Lung (tissue), 12 donors: ENCODE data around the gene SOBP. TPM values are rescaled to one million over a fixed set of nuclear protein-coding genes. Genes with fewer than 3 reads are reported as not detected.

Experiments used
- ATAC-seq: fragments of 200-7000 bp; cut with Tn5 transposase; one replicate; pipeline ENCODE4 v1.9.1; 2020; ENCODE audit warnings: moderate number of reproducible peaks; ENCODE audit not compliant: insufficient read depth, low FRiP score
- DNase-seq, 3 donors: peaks; one replicate each; pipeline ENCODE4 v3.0.0-alpha.2; 2013 to 2017
- H3K27ac ChIP-seq, 2 donors: one replicate each; pipeline ENCODE4 v1.5.1; 2013; ENCODE audit warnings: mild to moderate bottlenecking in 2 of 2, moderate library complexity in 2 of 2, control low read depth in 1 of 2, inconsistent platforms in 1 of 2, low read depth in 1 of 2, low read length in 1 of 2
- H3K27me3 ChIP-seq, 3 donors: one replicate each; pipeline ENCODE4 v1.5.1; 2013; ENCODE audit warnings: low read length in 2 of 3; ENCODE audit not compliant: control insufficient read depth in 3 of 3, insufficient read depth in 3 of 3
- H3K36me3 ChIP-seq, 4 donors: one replicate each; pipeline ENCODE4 v1.5.1; 2013; ENCODE audit warnings: low read length in 4 of 4, mild to moderate bottlenecking in 1 of 4, moderate library complexity in 1 of 4; ENCODE audit not compliant: control insufficient read depth in 4 of 4, insufficient read depth in 4 of 4
- H3K4me1 ChIP-seq, 5 donors: one replicate each; pipeline ENCODE4 v1.5.1; 2013; ENCODE audit warnings: low read length in 5 of 5, mild to moderate bottlenecking in 2 of 5, moderate library complexity in 1 of 5; ENCODE audit not compliant: control insufficient read depth in 5 of 5, insufficient read depth in 5 of 5
- H3K4me3 ChIP-seq: one replicate; pipeline ENCODE4 v1.5.1; 2013; ENCODE audit warnings: mild to moderate bottlenecking, control low read depth, moderate library complexity
- H3K9ac ChIP-seq, 2 donors: one replicate each; pipeline ENCODE4 v1.5.1; 2013; ENCODE audit warnings: low read length in 2 of 2, control low read depth in 1 of 2; ENCODE audit not compliant: insufficient read depth in 1 of 2
- H3K9me3 ChIP-seq, 4 donors: one replicate each; pipeline ENCODE4 v1.5.1; 2013; ENCODE audit warnings: low read length in 3 of 4, mild to moderate bottlenecking in 1 of 4, moderate library complexity in 1 of 4; ENCODE audit not compliant: control insufficient read depth in 4 of 4, insufficient read depth in 3 of 4
- CTCF ChIP-seq: IDR thresholded peaks from 2 replicates; pipeline ENCODE4 v1.5.1; 2012; ENCODE audit warnings: mild to moderate bottlenecking; ENCODE audit errors: control extremely low read depth, extremely low read depth
- WGBS, 2 donors: extraction: QIAGEN DNeasy Blood & Tissue Kit; methylation state at CpG; one replicate each; pipeline ENCODE4 v1.1.7; 2013; 5-methylcytosine and 5-hydroxymethylcytosine counted together
- polyA plus RNA-seq, 2 donors: library from polyadenylated mRNA; stranded (reverse); fragments of 200-250 nt; gene quantifications; one replicate each; pipeline ENCODE4 v1.2.1, GENCODE V29; 2013
- total RNA-seq, 2 donors: library from RNA; depleted of rRNA in 1 of 2; stranded (reverse); fragments of >200 nt in 1 of 2; gene quantifications; one replicate each; pipeline ENCODE4 v1.2.1, GENCODE V29; 2014 to 2021
- donor health status: control.
- donor health status: control.
- donor health status: Bipolar disorder and iron deficiency.
- donor health status: healthy.
- donor health status: DM: yes; HTN: yes; CAD: no.

SOBP gene
- total and polyA plus RNA-seq, 4 donors = 1.6 to 14.5 (median 5.8) TPM

DNA sequence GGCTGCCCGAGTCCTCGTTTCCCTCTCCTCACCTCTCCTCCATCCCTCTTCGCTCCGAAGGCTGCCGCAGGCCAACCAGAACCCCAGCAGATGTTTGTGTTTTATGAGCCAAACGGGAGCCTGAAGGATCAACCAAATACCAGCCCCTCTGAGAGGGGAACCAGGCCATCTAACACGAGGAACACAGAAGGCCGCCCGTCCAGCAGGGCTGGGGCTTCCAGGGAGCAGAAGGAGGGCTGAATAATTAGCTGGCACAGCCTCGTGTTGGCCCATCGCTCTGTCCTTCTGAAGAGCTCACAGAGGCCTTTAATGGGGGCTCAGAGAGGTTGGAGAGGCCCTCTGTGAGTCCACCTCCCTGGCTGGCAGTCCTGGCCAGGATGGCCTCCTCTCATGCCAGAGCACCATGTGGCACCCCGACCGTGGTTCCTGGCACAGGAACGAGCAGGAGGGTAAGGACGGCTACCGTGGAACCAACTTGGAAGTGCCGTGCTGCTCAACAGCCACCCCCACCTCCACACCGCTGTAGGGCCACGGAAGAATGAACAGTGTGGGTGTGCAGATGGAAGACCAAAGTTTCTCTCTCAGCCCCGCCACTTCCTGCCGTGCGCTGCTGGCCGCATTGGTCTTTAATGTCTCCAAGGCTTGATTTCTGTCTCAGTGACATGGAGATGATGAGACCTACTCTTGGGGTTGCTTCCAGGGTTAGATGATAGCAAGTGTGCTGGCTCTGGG is 179.0 kb downstream of the SOBP start:
- WGBS, 2 donors = 83 to 90% methylated on average over 23 of the region's 23 CpGs
- DNase-seq = peak; percentile 35 to 66 (median 56)
- peaks cover 0 to 48% (median 8%) of the 10 kb centered on the region in 5 donors for H3K4me1 ChIP-seq

GRCh38 chr6:107670792-107671199 is 180.9 kb downstream of the SOBP start:
- ATAC-seq = no peak
- Histone ChIP-seq H3K36me3 (no peaks in the 10 kb centered on the region), H3K9ac (no peak overlapping the region), H3K9me3 (no peaks in the 10 kb centered on the region), H3K4me1 (peaks cover 0 to 39% (median 5%) of the 10 kb centered on the region in 5 donors), H3K27ac (peak overlapping the region in 1 of 2 donors; percentile 20), H3K27me3 (no peaks in the 10 kb centered on the region), H3K4me3 (no peak overlapping the region)
- TF ChIP-seq CTCF = no peak
- WGBS, 2 donors = 13 to 15% methylated on average over 9 of the region's 9 CpGs
- peak; percentile 70 to 91 (median 84) for DNase-seq

More for the DNA sequence above, 179.0 kb downstream of the SOBP start:
- no peaks in the 10 kb centered on the region for H3K9me3 ChIP-seq
- no peak overlapping the region for H3K9ac ChIP-seq
- H3K36me3 ChIP-seq = no peaks in the 10 kb centered on the region
- no peak for TF ChIP-seq CTCF
- no peak for ATAC-seq
- no peaks in the 10 kb centered on the region for H3K27me3 ChIP-seq
- H3K27ac ChIP-seq = no peak overlapping the region
- H3K4me3 ChIP-seq = no peak overlapping the region

DNA sequence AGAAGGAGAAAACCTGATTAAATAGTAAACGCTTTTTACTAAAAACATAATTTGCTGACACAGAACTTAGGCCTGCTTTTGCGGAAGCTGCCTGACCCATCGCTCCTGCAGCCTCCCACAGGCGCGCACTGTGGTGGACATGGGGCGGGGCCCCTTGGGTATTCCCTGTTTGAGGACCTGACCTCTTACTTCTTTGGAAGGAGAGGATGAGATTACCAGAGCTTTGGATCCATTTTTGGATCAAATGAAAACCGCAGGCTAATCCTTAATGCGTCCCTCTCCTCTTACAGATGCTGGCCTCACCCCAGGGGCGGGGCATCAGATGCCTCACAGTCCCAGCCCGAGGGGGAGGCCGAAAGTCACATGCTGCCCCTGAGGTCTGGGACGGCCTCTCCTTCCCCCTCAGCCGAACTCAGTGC is 183.2 kb downstream of the SOBP start:
- Histone ChIP-seq H3K27ac (no peak overlapping the region), H3K4me3 (no peak overlapping the region), H3K27me3 (no peaks in the 10 kb centered on the region), H3K36me3 (no peaks in the 10 kb centered on the region), H3K9me3 (no peaks in the 10 kb centered on the region), H3K4me1 (peaks cover 0 to 23% (median 3%) of the 10 kb centered on the region in 5 donors), H3K9ac (no peak overlapping the region)
- ATAC-seq (no peak), DNase-seq (no peak)
- 90 to 92% methylated on average over 13 of the region's 13 CpGs for WGBS, 2 donors
- no peak for TF ChIP-seq CTCF
